GM20000 (cell line): Measurements from ENCODE around the gene CDO1.

ENCODE experiments used
- DNase-seq: peaks from one replicate; pipeline ENCODE4 v3.0.0; 2012; ENCODE audit warnings: low spot score
- TF ChIP-seq, protein P1 (sequence below): IDR thresholded peaks from 2 replicates; pipeline ENCODE4 v1.5.1; 2012; ENCODE audit warnings: mild to moderate bottlenecking, control low read depth; ENCODE audit errors: extremely low read depth, missing control alignments

The CDO1 gene

GRCh38 chr5:115801984-115802383, 14.5 kb downstream of the CDO1 start:
- TF ChIP-seq, protein P1, sequence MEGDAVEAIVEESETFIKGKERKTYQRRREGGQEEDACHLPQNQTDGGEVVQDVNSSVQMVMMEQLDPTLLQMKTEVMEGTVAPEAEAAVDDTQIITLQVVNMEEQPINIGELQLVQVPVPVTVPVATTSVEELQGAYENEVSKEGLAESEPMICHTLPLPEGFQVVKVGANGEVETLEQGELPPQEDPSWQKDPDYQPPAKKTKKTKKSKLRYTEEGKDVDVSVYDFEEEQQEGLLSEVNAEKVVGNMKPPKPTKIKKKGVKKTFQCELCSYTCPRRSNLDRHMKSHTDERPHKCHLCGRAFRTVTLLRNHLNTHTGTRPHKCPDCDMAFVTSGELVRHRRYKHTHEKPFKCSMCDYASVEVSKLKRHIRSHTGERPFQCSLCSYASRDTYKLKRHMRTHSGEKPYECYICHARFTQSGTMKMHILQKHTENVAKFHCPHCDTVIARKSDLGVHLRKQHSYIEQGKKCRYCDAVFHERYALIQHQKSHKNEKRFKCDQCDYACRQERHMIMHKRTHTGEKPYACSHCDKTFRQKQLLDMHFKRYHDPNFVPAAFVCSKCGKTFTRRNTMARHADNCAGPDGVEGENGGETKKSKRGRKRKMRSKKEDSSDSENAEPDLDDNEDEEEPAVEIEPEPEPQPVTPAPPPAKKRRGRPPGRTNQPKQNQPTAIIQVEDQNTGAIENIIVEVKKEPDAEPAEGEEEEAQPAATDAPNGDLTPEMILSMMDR, result no peak
- no peak for DNase-seq

DNA sequence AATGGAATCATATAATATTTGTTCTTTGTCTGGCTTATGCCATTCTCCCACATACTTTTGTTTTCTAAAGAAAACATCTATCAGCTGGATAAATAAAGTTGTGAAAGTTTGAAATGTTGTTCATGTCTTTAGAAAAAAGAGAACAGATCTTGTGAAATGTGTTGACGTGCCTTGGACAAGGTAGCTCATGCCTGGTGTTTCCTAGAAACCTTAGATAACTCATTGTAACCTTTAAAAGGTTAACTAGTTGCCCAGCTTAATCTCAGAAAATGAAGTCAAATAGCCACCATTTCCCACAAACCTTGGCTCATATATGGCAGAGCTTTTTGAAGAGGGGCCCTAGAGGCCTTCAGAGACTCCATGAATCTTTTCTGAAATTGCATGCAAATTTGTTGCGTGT, 15.3 kb downstream of the CDO1 start:
- TF ChIP-seq, protein P1, result no peak
- DNase-seq, result no peak

DNA sequence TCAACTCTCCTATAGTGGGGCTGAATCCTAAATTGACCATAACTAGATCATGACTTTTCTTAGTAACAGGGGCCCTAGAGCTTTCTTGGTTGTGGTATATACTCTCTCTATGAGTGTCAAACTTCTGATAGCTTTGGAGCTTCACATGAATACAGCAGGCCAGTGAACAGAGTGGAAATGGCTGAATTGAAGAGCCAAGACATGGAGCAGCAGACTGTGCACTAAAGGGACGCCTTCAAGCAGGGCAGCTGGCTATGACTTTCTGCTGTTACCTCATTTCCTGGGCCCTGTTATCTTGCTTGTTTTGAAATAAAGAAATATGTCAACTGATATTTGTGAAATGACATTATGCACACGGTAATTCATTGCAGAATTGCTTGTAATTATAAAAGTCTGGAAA, 16.4 kb downstream of the CDO1 start:
- DNase-seq, result no peak
- TF ChIP-seq, protein P1, result no peak

- DNase-seq, result no peak
- TF ChIP-seq, protein P1, result no peak
Measured at GRCh38 chr5:115798252-115798651, 18.2 kb downstream of the CDO1 start.

DNA sequence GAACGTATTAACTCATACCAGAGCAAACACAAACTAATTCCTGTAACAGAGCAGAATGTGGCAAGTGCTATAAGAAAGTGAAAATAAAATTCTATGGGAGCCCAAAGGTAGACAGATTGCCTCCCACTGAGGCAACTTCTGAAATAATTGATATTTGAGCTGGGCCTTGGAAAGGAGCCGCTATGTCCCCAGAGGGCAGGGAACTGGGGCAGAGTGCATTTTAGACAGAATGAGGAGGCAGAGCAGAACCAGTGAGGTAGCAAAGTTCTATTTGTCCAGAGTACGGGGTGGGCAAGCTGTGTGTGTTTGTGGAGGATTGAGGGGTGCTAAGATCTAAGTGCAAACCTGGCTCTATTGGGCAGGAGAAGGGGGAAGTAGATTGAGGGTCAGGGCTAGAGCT, 19.8 kb downstream of the CDO1 start:
- DNase-seq, result no peak
- TF ChIP-seq, protein P1, result no peak

- TF ChIP-seq, protein P1, result no peak
- no peak for DNase-seq
Measured at GRCh38 chr5:115795700-115796099, 20.8 kb downstream of the CDO1 start.

GRCh38 chr5:115788440-115788839, 28.0 kb downstream of the CDO1 start:
- TF ChIP-seq, protein P1, result no peak
- DNase-seq, result no peak
